GM06990 (cell line): ENCODE data around the gene GBGT1.

Source experiments
- DNase-seq: peaks from one replicate; pipeline ENCODE4 v3.0.0-alpha.2; 2011; ENCODE audit not compliant: insufficient read length; ENCODE audit errors: extremely low read depth
- H3K27me3 ChIP-seq: replicated peaks from 2 replicates; pipeline ENCODE4 v1.6.0; 2011; ENCODE audit warnings: low read length; ENCODE audit not compliant: control insufficient read depth, insufficient read depth
- H3K36me3 ChIP-seq: 2 replicates; pipeline ENCODE4 v1.5.1; 2011; ENCODE audit warnings: low read length; ENCODE audit not compliant: control insufficient read depth, insufficient read depth
- H3K4me3 ChIP-seq: replicated peaks from 2 replicates; pipeline ENCODE4 v1.5.1; 2011; ENCODE audit warnings: low read depth, mild to moderate bottlenecking, control low read depth, low read length
- CTCF ChIP-seq: IDR thresholded peaks from 2 replicates; pipeline ENCODE4 v1.5.1; 2011; ENCODE audit warnings: low read length, control low read depth, mild to moderate bottlenecking, inconsistent platforms; ENCODE audit not compliant: insufficient read depth, poor library complexity, severe bottlenecking

Gene GBGT1

GRCh38 chr9:133121915-133122550, 41.7 kb downstream of the GBGT1 start:
- no peaks in the 10 kb centered on the region for H3K27me3 ChIP-seq
- no peak for DNase-seq
- H3K36me3 ChIP-seq, result no peaks in the 10 kb centered on the region; the same call in 1 of the 2 replicates
- H3K4me3 ChIP-seq, result no peak overlapping the region
- no peak for TF ChIP-seq CTCF

GRCh38 chr9:133121198-133121914, 42.4 kb downstream of the GBGT1 start, which contains the start of gene RALGDS:
TSS of gene RALGDS (minus strand) at chr9:133121240. CDS start at chr9:133121154, 86 bp downstream.
- Histone ChIP-seq H3K27me3 (no peaks in the 10 kb centered on the region), H3K4me3 (peak within 1 kb of the TSS; percentile 76), H3K36me3 (no peaks in the 10 kb centered on the region; the same call in 1 of the 2 replicates)
- peak; percentile 89 for DNase-seq
- no peak for TF ChIP-seq CTCF

- no peak for TF ChIP-seq CTCF
- peak overlapping the region; percentile 76 for H3K4me3 ChIP-seq
- no peaks in the 10 kb centered on the region for H3K27me3 ChIP-seq
- no peaks in the 10 kb centered on the region; the same call in 1 of the 2 replicates for H3K36me3 ChIP-seq
- DNase-seq, result no peak
Observed at GRCh38 chr9:133120501-133121197, 43.1 kb downstream of the GBGT1 start.

- H3K4me3 ChIP-seq, result peak overlapping the region; percentile 76
- no peaks in the 10 kb centered on the region for H3K27me3 ChIP-seq
Observed at GRCh38 chr9:133119846-133120500, 43.7 kb downstream of the GBGT1 start.

More at GRCh38 chr9:133119846-133120500, 43.7 kb downstream of the GBGT1 start:
- no peak for DNase-seq
- TF ChIP-seq CTCF, result no peak
- no peaks in the 10 kb centered on the region; the same call in 1 of the 2 replicates for H3K36me3 ChIP-seq
